H1 (cell line): ENCODE data around the gene HPN. TPM values are rescaled to one million over a fixed set of nuclear protein-coding genes. Genes with fewer than 3 reads are reported as not detected.

Experiments
- CTCF ChIA-PET: fragments of 300-600 bp; sonication (Branson Sonifier 250); formaldehyde crosslinking; loops from one replicate; lab custom pipeline; 2021; ENCODE audit not compliant: partially characterized antibody; lab: Charles Lee
- POLR2A ChIA-PET: fragments of 300-600 bp; sonication (Branson Sonifier 250); formaldehyde crosslinking; loops from one replicate; lab custom pipeline; 2021; ENCODE audit warnings: inconsistent platforms; ENCODE audit not compliant: partially characterized antibody; lab: Charles Lee
- DNase-seq, 2 experiments: peaks; one replicate each; pipeline versions ENCODE4 v3.0.0 to v3.0.0-alpha.2; 2010 to 2022; ENCODE audit warnings: low spot score in 2 of 2, low read depth in 1 of 2, mixed read lengths in 1 of 2
- FAIRE-seq: peaks from 2 replicates; lab custom pipeline; 2011; peaks lifted over from hg19 to GRCh38; lab: Jason Lieb, UNC
- H2AFZ ChIP-seq: 2 replicates; pipeline ENCODE4 v1.8.1; 2012; ENCODE audit warnings: low read length, inconsistent platforms
- H2AK5ac ChIP-seq: 2 replicates; pipeline ENCODE4 v1.6.1; 2013; ENCODE audit warnings: low read depth, low read length
- H2BK120ac ChIP-seq: replicated peaks from 2 replicates; pipeline ENCODE3; 2013; ENCODE audit warnings: low read depth, low read length, inconsistent platforms
- H2BK12ac ChIP-seq: 2 replicates; pipeline ENCODE4 v1.6.1; 2013; ENCODE audit warnings: low read depth, low read length
- H2BK15ac ChIP-seq: 2 replicates; pipeline ENCODE4 v1.6.1; 2013; ENCODE audit warnings: low read length
- H2BK20ac ChIP-seq: 2 replicates; pipeline ENCODE4 v1.6.1; 2013; ENCODE audit warnings: low read length
- H2BK5ac ChIP-seq: 2 replicates; pipeline ENCODE4 v1.6.1; 2013; ENCODE audit warnings: low read depth, low read length
- H3K14ac ChIP-seq: 2 replicates; pipeline ENCODE4 v1.6.1; 2013; ENCODE audit warnings: inconsistent platforms; ENCODE audit not compliant: insufficient read length
- H3K18ac ChIP-seq: 2 replicates; pipeline ENCODE4 v1.6.1; 2013; ENCODE audit warnings: low read length; ENCODE audit errors: extremely low read depth
- H3K23ac ChIP-seq: 2 replicates; pipeline ENCODE4 v1.6.1; 2013; ENCODE audit warnings: inconsistent platforms; ENCODE audit not compliant: insufficient read length
- H3K23me2 ChIP-seq: 2 replicates; pipeline ENCODE4 v1.6.1; 2013; ENCODE audit warnings: low read depth, low read length
- H3K27ac ChIP-seq: 2 replicates; pipeline ENCODE4 v1.6.1; 2011; ENCODE audit warnings: low read depth, low read length, inconsistent platforms
- H3K27me3 ChIP-seq, 4 experiments: replicated peaks in 1 of 4; 1 replicate in 1 of 4; 2 replicates in 3 of 4; pipeline versions ENCODE4 v1.6.1 to v1.8.1; 2011 to 2013; ENCODE audit warnings: low read length in 3 of 4, mild to moderate bottlenecking in 3 of 4, inconsistent platforms in 2 of 4, mixed read lengths in 2 of 4, moderate library complexity in 1 of 4; ENCODE audit not compliant: control insufficient read depth in 3 of 4, insufficient read depth in 3 of 4; ENCODE audit errors: extremely low read depth in 1 of 4
- H3K36me3 ChIP-seq, 4 experiments: 2 replicates each; pipeline versions ENCODE4 v1.6.1 to v1.8.1; 2011 to 2013; ENCODE audit warnings: mild to moderate bottlenecking in 4 of 4, low read length in 3 of 4, moderate library complexity in 2 of 4, control low read depth in 1 of 4, inconsistent platforms in 1 of 4; ENCODE audit not compliant: insufficient read depth in 4 of 4, control insufficient read depth in 2 of 4
- H3K4ac ChIP-seq: replicated peaks from 2 replicates; pipeline ENCODE3; 2013; ENCODE audit warnings: low read length, low read depth, mixed read lengths, inconsistent platforms; ENCODE audit not compliant: insufficient read length
- H3K4me1 ChIP-seq, 4 experiments: replicated peaks in 1 of 4; 1 replicate in 1 of 4; 2 replicates in 3 of 4; pipeline versions ENCODE4 v1.6.1 to v1.8.1; 2011 to 2013; ENCODE audit warnings: low read length in 3 of 4, inconsistent platforms in 2 of 4, mixed read lengths in 1 of 4; ENCODE audit not compliant: insufficient read depth in 4 of 4, control insufficient read depth in 3 of 4
- H3K4me2 ChIP-seq, 2 experiments: 2 replicates each; pipeline versions ENCODE4 v1.6.1 to v1.8.1; 2011 to 2013; ENCODE audit warnings: low read depth in 2 of 2, low read length in 2 of 2, control low read depth in 1 of 2, inconsistent platforms in 1 of 2, mild to moderate bottlenecking in 1 of 2; ENCODE audit not compliant: insufficient read depth in 1 of 2
- H3K4me3 ChIP-seq, 4 experiments: fragments of 200-600, 300-600 bp in 1 of 4; sonication (generic), shearing (Covaris generic), sonication (Bioruptor Twin) in 1 of 4; 2 replicates each; pipeline versions ENCODE4 v1.5.1 to v1.8.1; 2011 to 2016; ENCODE audit warnings: low read length in 4 of 4, low read depth in 3 of 4, control low read depth in 2 of 4, inconsistent platforms in 2 of 4, mild to moderate bottlenecking in 2 of 4, mixed read lengths in 1 of 4, moderate library complexity in 1 of 4; ENCODE audit not compliant: insufficient read depth in 2 of 4; ENCODE audit errors: extremely low read depth in 1 of 4
- H3K56ac ChIP-seq: replicated peaks from 2 replicates; pipeline ENCODE3; 2013; ENCODE audit warnings: low read depth, mild to moderate bottlenecking, mixed read lengths, low read length, inconsistent platforms; ENCODE audit not compliant: insufficient read length
- H3K79me1 ChIP-seq: 2 replicates; pipeline ENCODE4 v1.6.1; 2013; ENCODE audit warnings: low read depth, low read length, control low read depth
- H3K79me2 ChIP-seq, 2 experiments: 2 replicates each; pipeline versions ENCODE4 v1.6.1 to v1.8.1; 2012 to 2013; ENCODE audit warnings: low read length in 2 of 2, mild to moderate bottlenecking in 2 of 2, inconsistent platforms in 1 of 2; ENCODE audit not compliant: insufficient read depth in 2 of 2, control insufficient read depth in 1 of 2
- H3K9ac ChIP-seq, 4 experiments: replicated peaks in 1 of 4; 1 replicate in 1 of 4; 2 replicates in 3 of 4; pipeline versions ENCODE4 v1.6.1 to v1.8.1; 2011 to 2013; ENCODE audit warnings: low read depth in 3 of 4, low read length in 3 of 4, control low read depth in 2 of 4, mild to moderate bottlenecking in 2 of 4, moderate library complexity in 2 of 4, inconsistent platforms in 1 of 4; ENCODE audit errors: extremely low read depth in 1 of 4
- H3K9me3 ChIP-seq, 2 experiments: 2 replicates each; pipeline versions ENCODE4 v1.6.1 to v1.8.1; 2012 to 2013; ENCODE audit warnings: mild to moderate bottlenecking in 2 of 2, moderate library complexity in 2 of 2, control low read depth in 1 of 2, inconsistent platforms in 1 of 2, low read depth in 1 of 2, low read length in 1 of 2, mixed read lengths in 1 of 2; ENCODE audit not compliant: insufficient read depth in 2 of 2
- H4K20me1 ChIP-seq, 2 experiments: replicated peaks in 1 of 2; 2 replicates each; pipeline versions ENCODE3 to v1.8.1; 2011 to 2013; ENCODE audit warnings: inconsistent platforms in 2 of 2, low read length in 2 of 2, mild to moderate bottlenecking in 1 of 2; ENCODE audit not compliant: insufficient read depth in 2 of 2, control insufficient read depth in 1 of 2
- H4K5ac ChIP-seq: 2 replicates; pipeline ENCODE4 v1.6.1; 2013; ENCODE audit warnings: low read length, low read depth, mixed read lengths, inconsistent platforms; ENCODE audit not compliant: insufficient read length
- H4K8ac ChIP-seq: 2 replicates; pipeline ENCODE4 v1.8.0; 2013; ENCODE audit warnings: mild to moderate bottlenecking, moderate library complexity, low read length, inconsistent platforms; ENCODE audit not compliant: insufficient read depth; ENCODE audit errors: extremely low read depth
- H4K91ac ChIP-seq: replicated peaks from 2 replicates; pipeline ENCODE3; 2013; ENCODE audit warnings: low read length, mixed read lengths, inconsistent platforms; ENCODE audit not compliant: insufficient read length
- CHD2 ChIP-seq: IDR thresholded peaks from 2 replicates; pipeline ENCODE4 v1.6.1; 2012; ENCODE audit warnings: low read length, improper control_type of control experiment
- CREB1 ChIP-seq: IDR thresholded peaks from 2 replicates; pipeline ENCODE4 v1.6.1; 2012; ENCODE audit warnings: inconsistent platforms
- HDAC2 ChIP-seq, 2 experiments: fragments of 300-600 bp in 1 of 2; sonication (generic) in 1 of 2; IDR thresholded peaks; 2 replicates each; pipeline ENCODE4 v1.6.1; 2011 to 2012; ENCODE audit warnings: low read depth in 2 of 2, low read length in 2 of 2, mild to moderate bottlenecking in 2 of 2, moderate library complexity in 2 of 2, borderline replicate concordance in 1 of 2, inconsistent platforms in 1 of 2
- RFX5 ChIP-seq: IDR thresholded peaks from 2 replicates; pipeline ENCODE4 v1.6.1; 2011; ENCODE audit warnings: low read depth, low read length, improper control_type of control experiment, borderline replicate concordance
- SP4 ChIP-seq: IDR thresholded peaks from 2 replicates; pipeline ENCODE4 v1.6.1; 2012; ENCODE audit warnings: low read length, inconsistent platforms
- SUZ12 ChIP-seq: fragments of 200-600 bp; sonication (generic); IDR thresholded peaks from 2 replicates; pipeline ENCODE4 v1.6.1; 2012; ENCODE audit warnings: mild to moderate bottlenecking, inconsistent platforms, low read length, moderate library complexity, mixed read lengths
- WGBS, 2 experiments: shearing (Covaris generic) in 1 of 2; methylation state at CpG; one replicate each; pipeline versions ENCODE4 v1.1.6 to v1.1.7; 2013 to 2015; ENCODE audit warnings: low lambda C conversion rate in 2 of 2, mixed read lengths in 2 of 2, inconsistent platforms in 1 of 2, low coverage in 1 of 2, missing lambda C conversion rate in 1 of 2; ENCODE audit not compliant: insufficient replicate concordance in 2 of 2, insufficient coverage in 1 of 2, insufficient read length in 1 of 2; ENCODE audit errors: extremely low coverage in 1 of 2, missing lambda C conversion rate in 1 of 2; 5-methylcytosine and 5-hydroxymethylcytosine counted together
- polyA plus RNA-seq, 7 experiments: library from polyadenylated mRNA; depleted of rRNA in 3 of 7; stranded (reverse) in 5 of 7; unstranded in 2 of 7; fragments of >200 nt in 5 of 7; fragments of 200-250 nt in 2 of 7; gene quantifications; 1 replicate in 5 of 7; 2 replicates in 1 of 7; 4 replicates in 1 of 7; pipeline versions ENCODE4 v1.2.1 to v1.2.3, GENCODE V29; 2011 to 2013; ENCODE audit warnings: missing spikeins in 2 of 7, mixed read lengths in 2 of 7
- total RNA-seq: library from RNA; stranded (reverse); fragmentation: NEBNext Ultra II Directional; extraction: Animal tissue kit (Norgen Biotek cat#: 25700); gene quantifications from 2 replicates; pipeline ENCODE4 v1.2.1, GENCODE V29; 2021
- TF ChIP-seq, protein P1 (sequence below): IDR thresholded peaks from 2 replicates; pipeline ENCODE4 v1.6.1; 2012; ENCODE audit warnings: low read length, inconsistent platforms

The HPN gene
- total and polyA plus RNA-seq, 2 of the 8 experiments (the other 6 are each of a cell fraction or from before 2014, with no cell fraction given) = 14.7 to 33.7 TPM

DNA sequence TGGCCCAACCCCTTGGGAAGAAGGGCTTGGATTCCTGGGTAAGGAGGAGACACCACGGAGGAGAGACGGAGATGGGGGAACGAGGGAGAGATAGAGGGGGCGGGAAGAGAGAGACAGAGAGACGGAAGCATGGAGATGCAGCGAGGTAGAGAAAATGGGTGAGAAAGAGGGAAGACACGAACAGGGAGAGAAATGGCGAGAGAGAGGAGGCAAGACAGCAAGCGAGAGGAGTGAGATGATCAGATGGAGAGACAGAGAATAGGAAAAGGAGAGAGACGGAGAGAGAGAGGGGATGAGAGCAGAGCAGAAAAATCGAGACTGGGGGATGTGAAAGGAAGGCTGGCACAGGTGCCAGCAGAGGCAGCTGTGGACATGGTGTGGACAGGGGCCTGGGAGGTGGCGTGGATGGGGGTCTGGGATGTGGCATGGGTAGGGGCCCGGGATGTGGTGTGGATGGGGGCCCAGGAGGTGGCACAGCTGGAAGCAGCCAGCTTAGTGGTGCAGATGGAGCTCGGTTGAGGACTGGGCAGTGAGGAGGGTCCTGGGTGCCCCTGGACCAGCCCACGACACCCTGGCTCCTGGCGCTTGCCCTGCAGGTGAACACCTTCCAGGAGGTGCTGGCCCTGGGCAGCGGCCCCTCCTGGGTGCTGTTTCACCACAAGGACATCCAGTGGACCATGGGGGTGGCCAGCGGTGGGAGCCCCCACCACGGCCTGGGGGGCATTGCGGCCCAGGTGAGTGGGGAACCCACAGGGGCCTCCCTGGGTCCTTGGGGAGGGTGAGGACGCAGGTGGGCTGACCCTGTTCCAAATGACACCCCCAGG, 33.9 kb downstream of the HPN start:
- H4K8ac ChIP-seq = peak overlapping the region; percentile 35
- H3K23ac ChIP-seq = no peak overlapping the region
- peaks cover 3% of the 10 kb centered on the region in 2 experiments; a peak in 3 of 4 replicates for H3K9me3 ChIP-seq
- FAIRE-seq (no peak), DNase-seq (no peak)
- H3K4me3 ChIP-seq = no peak overlapping the region
- H3K9ac ChIP-seq = no peak overlapping the region
- no peak overlapping the region for H3K4ac ChIP-seq
- H3K36me3 ChIP-seq = no peaks in the 10 kb centered on the region
- H2BK15ac ChIP-seq = peak overlapping the region; percentile 61; the same call in 1 of the 2 replicates
- no peak overlapping the region for H3K27ac ChIP-seq
- no peak overlapping the region for H3K14ac ChIP-seq
- no peaks in the 10 kb centered on the region for H4K20me1 ChIP-seq
- H2AK5ac ChIP-seq = 0 out of 2 replicates have a peak overlapping the region, but pooled peaks have one; percentile 13
- CTCF ChIA-PET = interaction anchor here (0.8 to 1.9 kb wide), 3 partner anchors 11 to 60 kb away, joined by 4 to 7 read pairs (median 6); partner anchors contain the start of gene LGI4
- H3K27me3 ChIP-seq = no peaks in the 10 kb centered on the region; a peak in 2 of 7 replicates
- H3K4me1 ChIP-seq = 0 out of 7 replicates have a peak, but pooled peaks cover 0 to 2% (median 0%) of the 10 kb centered on the region in 4 experiments
- peak overlapping the region; percentile 60; the same call in 1 of the 2 replicates for H2BK12ac ChIP-seq
- WGBS, 2 experiments = 90% methylated on average over 21 of the region's 21 CpGs; no CpG with 5 or more reads in 1 of the 2 experiments
- no peak overlapping the region for H2AFZ ChIP-seq
- no peak overlapping the region for H4K5ac ChIP-seq
- no peak overlapping the region for H2BK20ac ChIP-seq
- H4K91ac ChIP-seq = no peak overlapping the region
- no peak overlapping the region for H3K4me2 ChIP-seq
- H3K23me2 ChIP-seq = no peaks in the 10 kb centered on the region; the same call in 1 of the 2 replicates
- no peak overlapping the region for H2BK120ac ChIP-seq
- no peaks in the 10 kb centered on the region for H3K79me1 ChIP-seq
- POLR2A ChIA-PET = interaction anchor here (0.9 kb wide), 1 partner anchor 10 kb away, joined by 3 read pairs; no protein-coding TSS in a partner anchor
- H3K18ac ChIP-seq = no peak overlapping the region
- no peak overlapping the region for H3K56ac ChIP-seq
- no peak overlapping the region for H2BK5ac ChIP-seq
- H3K79me2 ChIP-seq = no peaks in the 10 kb centered on the region
- no peak for TF ChIP-seq SP4
- TF ChIP-seq RFX5 = no peak
- TF ChIP-seq, protein P1, sequence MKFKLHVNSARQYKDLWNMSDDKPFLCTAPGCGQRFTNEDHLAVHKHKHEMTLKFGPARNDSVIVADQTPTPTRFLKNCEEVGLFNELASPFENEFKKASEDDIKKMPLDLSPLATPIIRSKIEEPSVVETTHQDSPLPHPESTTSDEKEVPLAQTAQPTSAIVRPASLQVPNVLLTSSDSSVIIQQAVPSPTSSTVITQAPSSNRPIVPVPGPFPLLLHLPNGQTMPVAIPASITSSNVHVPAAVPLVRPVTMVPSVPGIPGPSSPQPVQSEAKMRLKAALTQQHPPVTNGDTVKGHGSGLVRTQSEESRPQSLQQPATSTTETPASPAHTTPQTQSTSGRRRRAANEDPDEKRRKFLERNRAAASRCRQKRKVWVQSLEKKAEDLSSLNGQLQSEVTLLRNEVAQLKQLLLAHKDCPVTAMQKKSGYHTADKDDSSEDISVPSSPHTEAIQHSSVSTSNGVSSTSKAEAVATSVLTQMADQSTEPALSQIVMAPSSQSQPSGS = no peak
- no peak for TF ChIP-seq SUZ12
- TF ChIP-seq CHD2 = no peak
- no peak for TF ChIP-seq HDAC2 (IDR thresholded peaks at IDR 0.05; ENCODE audit: borderline replicate concordance in 1 of 2, low read depth in 2 of 2, low read length in 2 of 2)
- TF ChIP-seq CREB1 = no peak
